Common myeloid progenitor, CD34-positive (primary cell): ENCODE data around the gene ABCG1.

ENCODE experiments used
- CTCF ChIA-PET: fragments of 350-600 bp; sonication (Branson Sonifier 250); formaldehyde crosslinking; loops from one replicate; lab custom pipeline; 2021; ENCODE audit warnings: antibody characterized with exemption; lab: Charles Lee
- POLR2A ChIA-PET: fragments of 350-600 bp; sonication (Branson Sonifier 250); formaldehyde crosslinking; loops from one replicate; lab custom pipeline; 2021; ENCODE audit warnings: antibody characterized with exemption; lab: Charles Lee
- DNase-seq, 3 donors: peaks; one replicate each; pipeline versions ENCODE4 v3.0.0 to v3.0.0-alpha.2; 2013
- H3K27ac ChIP-seq, 2 experiments: 1 replicate in 1 of 2; 2 replicates in 1 of 2; pipeline ENCODE4 v1.7.0; 2013; ENCODE audit warnings: inconsistent platforms in 2 of 2, low read length in 2 of 2, mild to moderate bottlenecking in 2 of 2, low read depth in 1 of 2, moderate library complexity in 1 of 2; ENCODE audit not compliant: severe bottlenecking in 2 of 2, insufficient read depth in 1 of 2, poor library complexity in 1 of 2
- H3K27me3 ChIP-seq, 5 experiments: replicated peaks in 2 of 5; 1 replicate in 3 of 5; 2 replicates in 2 of 5; pipeline versions ENCODE4 v1.6.1 to v1.7.0; 2013; ENCODE audit warnings: low read length in 4 of 5, mild to moderate bottlenecking in 2 of 5, moderate library complexity in 2 of 5, inconsistent platforms in 1 of 5; ENCODE audit not compliant: insufficient read depth in 5 of 5, control insufficient read depth in 4 of 5
- H3K36me3 ChIP-seq, 4 experiments: 1 replicate in 2 of 4; 2 replicates in 2 of 4; pipeline versions ENCODE4 v1.6.1 to v1.7.0; 2013; ENCODE audit warnings: low read length in 3 of 4, control low read depth in 1 of 4, mild to moderate bottlenecking in 1 of 4; ENCODE audit not compliant: control insufficient read depth in 4 of 4, insufficient read depth in 4 of 4
- H3K4me1 ChIP-seq, 4 experiments: 1 replicate in 3 of 4; 2 replicates in 1 of 4; pipeline versions ENCODE4 v1.6.1 to v1.7.1; 2013; ENCODE audit warnings: low read length in 3 of 4, mild to moderate bottlenecking in 3 of 4, control low read depth in 1 of 4, inconsistent platforms in 1 of 4, moderate library complexity in 1 of 4; ENCODE audit not compliant: control insufficient read depth in 4 of 4, insufficient read depth in 4 of 4; ENCODE audit errors: control extremely low read depth in 1 of 4
- H3K4me3 ChIP-seq, 7 experiments: 1 replicate in 4 of 7; 2 replicates in 3 of 7; pipeline versions ENCODE4 v1.5.1 to v1.7.0; 2013; ENCODE audit warnings: mild to moderate bottlenecking in 7 of 7, low read length in 6 of 7, moderate library complexity in 6 of 7, inconsistent platforms in 2 of 7, low read depth in 2 of 7, control low read depth in 1 of 7; ENCODE audit not compliant: insufficient read depth in 4 of 7, control insufficient read depth in 1 of 7; ENCODE audit errors: extremely low read depth in 1 of 7
- H3K9me3 ChIP-seq, 5 experiments: 1 replicate in 4 of 5; 2 replicates in 1 of 5; pipeline versions ENCODE4 v1.6.1 to v1.7.1; 2013; ENCODE audit warnings: low read length in 4 of 5, mild to moderate bottlenecking in 2 of 5, inconsistent platforms in 1 of 5, low read depth in 1 of 5, moderate library complexity in 1 of 5; ENCODE audit not compliant: control insufficient read depth in 4 of 5, insufficient read depth in 2 of 5; ENCODE audit errors: control extremely low read depth in 1 of 5
- WGBS: methylation state at CpG from one replicate; pipeline ENCODE4 v1.1.5; 2013; ENCODE audit not compliant: insufficient coverage; 5-methylcytosine and 5-hydroxymethylcytosine counted together

Gene ABCG1

DNA sequence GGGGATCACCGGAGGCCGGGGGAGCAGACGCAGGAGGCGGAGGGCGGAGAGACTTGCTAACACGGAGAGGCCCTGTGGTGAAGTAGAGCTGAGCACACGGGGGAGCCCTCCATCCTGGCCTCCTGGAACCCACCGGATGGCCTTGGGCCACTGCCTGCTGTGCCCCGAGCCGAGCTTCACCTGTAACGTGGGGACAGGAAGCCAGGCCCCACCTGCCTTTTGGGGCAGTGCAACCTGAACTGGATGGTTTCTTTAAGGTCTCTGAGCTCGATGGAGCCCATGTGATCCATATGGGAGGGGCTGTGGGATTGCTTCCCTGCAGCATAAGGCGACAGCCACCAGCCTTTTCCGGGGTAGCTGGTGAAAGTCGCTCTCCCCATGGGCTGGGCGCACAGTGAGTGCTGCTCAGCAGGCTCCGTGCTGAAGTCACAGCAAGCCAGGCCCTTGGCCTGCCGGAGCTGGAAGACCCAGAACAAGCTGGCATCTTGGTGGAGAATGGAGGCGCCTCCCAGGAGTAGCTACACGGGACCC, 60.5 kb downstream of the ABCG1 start:
- Histone ChIP-seq H3K27me3 (no peaks in the 10 kb centered on the region), H3K36me3 (peaks cover 3 to 72% (median 19%) of the 10 kb centered on the region in 4 experiments), H3K4me3 (no peak overlapping the region), H3K27ac (no peak overlapping the region), H3K9me3 (no peaks in the 10 kb centered on the region), H3K4me1 (no peaks in the 10 kb centered on the region)
- ChIA-PET POLR2A (interaction anchor here (0.5 to 1.3 kb wide), 3 partner anchors 9 to 65 kb away, joined by 3 to 4 read pairs (median 3); no protein-coding TSS in a partner anchor), CTCF (interaction anchor here (0.7 to 3.0 kb wide), 9 partner anchors 9 to 115 kb away, joined by 3 to 10 read pairs (median 3); no protein-coding TSS in a partner anchor)
- WGBS = 96% methylated on average over 17 of the region's 20 CpGs
- DNase-seq = no peak

DNA sequence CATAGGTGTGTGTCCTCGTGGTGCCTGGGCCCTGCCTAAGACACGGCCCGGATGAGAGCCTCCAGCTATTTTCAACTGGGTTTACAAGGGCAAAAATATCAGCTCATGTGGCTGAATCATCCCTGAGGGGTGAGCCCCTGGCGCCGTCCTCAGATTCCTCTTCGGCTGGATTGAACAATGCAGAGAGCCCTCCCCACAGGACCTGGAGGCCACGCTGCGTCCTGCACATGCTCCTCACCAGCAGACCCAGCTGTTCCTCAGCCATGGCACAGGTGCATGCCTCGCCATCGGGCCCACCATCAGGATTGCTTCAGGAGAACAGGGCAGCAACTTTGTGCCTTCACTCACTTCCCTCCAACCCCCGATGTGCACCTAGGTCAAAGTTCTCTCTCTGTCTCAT, 60.9 kb downstream of the ABCG1 start:
- Histone ChIP-seq H3K4me3 (no peak overlapping the region), H3K4me1 (no peaks in the 10 kb centered on the region), H3K27ac (no peak overlapping the region), H3K27me3 (no peaks in the 10 kb centered on the region), H3K9me3 (no peaks in the 10 kb centered on the region), H3K36me3 (peaks cover 3 to 74% (median 22%) of the 10 kb centered on the region in 4 experiments)
- ChIA-PET POLR2A (interaction anchor here (1.1 to 1.3 kb wide), 2 partner anchors 10 to 46 kb away, joined by 3 read pairs; no protein-coding TSS in a partner anchor), CTCF (interaction anchor here (0.7 to 3.0 kb wide), 9 partner anchors 8 to 115 kb away, joined by 3 to 10 read pairs (median 3); no protein-coding TSS in a partner anchor)
- no peak for DNase-seq
- WGBS = 94% methylated on average over 10 of the region's 11 CpGs

DNA sequence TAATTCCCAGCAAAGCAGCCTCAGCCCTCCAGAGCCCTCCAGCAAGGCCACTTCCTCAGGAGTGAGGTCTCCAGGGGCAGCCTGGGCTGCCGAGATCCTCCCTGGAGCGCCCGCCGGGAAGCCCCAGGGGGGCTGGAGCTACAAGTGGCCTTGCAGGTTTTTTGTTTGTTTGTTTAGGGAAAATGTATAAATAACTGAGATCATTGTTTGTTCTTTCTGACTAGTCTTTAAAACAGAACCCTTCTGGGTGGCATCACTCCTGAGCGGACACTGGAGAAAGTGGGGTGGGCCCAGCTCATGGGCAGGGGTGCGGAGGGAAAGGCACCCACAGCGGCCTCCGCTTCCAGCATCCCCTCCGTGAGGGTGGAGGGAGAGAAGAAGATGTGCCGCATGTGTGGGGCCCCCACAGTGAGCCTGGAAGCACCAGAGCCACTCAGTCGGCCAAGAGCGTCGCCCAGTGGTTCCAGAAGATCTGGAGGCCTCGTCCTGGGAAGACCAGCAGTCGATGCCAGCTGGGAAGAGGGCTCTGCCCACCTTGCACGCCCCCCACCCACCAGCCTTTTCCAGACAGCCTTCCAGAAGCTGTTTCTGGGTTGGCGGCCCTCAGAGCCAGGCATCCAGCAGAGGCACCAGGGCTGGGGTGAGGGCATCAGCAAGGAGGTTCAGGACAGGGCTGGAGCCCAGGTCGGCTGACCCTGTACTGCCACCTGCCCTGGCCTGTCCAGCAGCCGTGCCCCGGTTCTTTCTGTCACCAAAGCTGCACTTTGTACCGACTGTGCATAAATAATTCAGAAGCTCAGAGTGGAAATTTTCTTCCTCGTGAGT, 61.6 kb downstream of the ABCG1 start:
- Histone ChIP-seq H3K4me1 (no peaks in the 10 kb centered on the region), H3K9me3 (no peaks in the 10 kb centered on the region), H3K27ac (no peak overlapping the region), H3K4me3 (no peak overlapping the region), H3K27me3 (no peaks in the 10 kb centered on the region), H3K36me3 (peaks cover 3 to 71% (median 20%) of the 10 kb centered on the region in 4 experiments)
- ChIA-PET POLR2A (no interaction called here), CTCF (interaction anchor here (1.4 to 3.0 kb wide), 5 partner anchors 8 to 114 kb away, joined by 3 to 10 read pairs (median 8); no protein-coding TSS in a partner anchor)
- no peak for DNase-seq
- 96% methylated on average over 14 of the region's 22 CpGs for WGBS

DNA sequence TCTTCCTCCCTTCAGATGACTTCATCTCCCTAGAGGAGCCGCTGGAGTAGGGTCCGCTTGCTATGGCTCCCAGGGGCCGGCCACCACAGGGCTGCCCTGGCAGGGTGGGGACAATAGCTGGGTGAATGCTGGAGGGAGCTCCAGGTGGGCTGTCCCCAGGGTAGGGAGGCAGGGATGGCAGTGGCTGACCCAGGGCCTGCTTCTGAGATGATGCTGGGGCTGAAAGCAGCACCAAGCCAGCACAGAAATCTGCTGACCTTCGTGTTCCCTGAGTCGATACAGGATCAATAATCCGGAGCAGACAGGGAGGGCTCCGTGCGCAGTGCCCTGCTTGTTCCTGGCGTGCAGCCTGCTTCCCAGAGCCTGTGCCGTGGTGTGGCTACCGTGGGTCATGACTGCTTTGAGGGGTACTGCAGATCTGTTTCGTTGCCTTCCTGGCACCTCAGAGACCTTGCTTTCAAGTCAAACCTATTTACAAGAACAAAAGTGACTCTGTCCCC, 62.3 kb downstream of the ABCG1 start:
- peaks cover 5 to 69% (median 21%) of the 10 kb centered on the region in 4 experiments for H3K36me3 ChIP-seq
- CTCF ChIA-PET = interaction anchor here (3.0 kb wide), 1 partner anchor 22 kb away, joined by 8 read pairs; no protein-coding TSS in a partner anchor

DNA sequence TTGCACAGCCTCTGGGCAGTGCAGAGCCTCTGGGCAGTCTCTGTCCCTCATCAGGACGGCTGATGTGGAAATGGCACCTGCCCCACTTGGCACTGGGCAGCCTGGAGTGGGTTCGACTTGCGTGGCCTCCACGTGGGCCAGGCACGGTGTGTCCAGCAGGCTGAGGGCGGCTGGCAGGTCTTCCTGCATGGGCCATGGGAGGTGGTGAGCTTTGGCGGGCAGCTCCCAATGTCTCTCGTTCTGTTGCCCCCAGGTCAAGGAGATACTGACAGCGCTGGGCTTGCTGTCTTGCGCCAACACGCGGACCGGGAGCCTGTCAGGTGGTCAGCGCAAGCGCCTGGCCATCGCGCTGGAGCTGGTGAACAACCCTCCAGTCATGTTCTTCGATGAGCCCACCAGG, 63.1 kb downstream of the ABCG1 start:
- Histone ChIP-seq H3K4me1 (no peaks in the 10 kb centered on the region), H3K27ac (no peak overlapping the region), H3K36me3 (peaks cover 3 to 70% (median 23%) of the 10 kb centered on the region in 4 experiments), H3K9me3 (no peaks in the 10 kb centered on the region), H3K27me3 (no peaks in the 10 kb centered on the region), H3K4me3 (no peak overlapping the region)
- CTCF ChIA-PET = interaction anchor here (0.6 to 1.5 kb wide), 4 partner anchors 9 to 166 kb away, joined by 3 to 4 read pairs (median 4); no protein-coding TSS in a partner anchor
- POLR2A ChIA-PET = no interaction called here
- WGBS = over 99% methylated on average over 17 of the region's 18 CpGs
- no peak for DNase-seq

More for the DNA sequence above, 62.3 kb downstream of the ABCG1 start:
- POLR2A ChIA-PET = no interaction called here
- Histone ChIP-seq H3K4me3 (no peak overlapping the region), H3K9me3 (no peaks in the 10 kb centered on the region), H3K27me3 (no peaks in the 10 kb centered on the region), H3K4me1 (no peaks in the 10 kb centered on the region), H3K27ac (no peak overlapping the region)
- 96% methylated on average over 9 of the region's 12 CpGs for WGBS
- DNase-seq = no peak

DNA sequence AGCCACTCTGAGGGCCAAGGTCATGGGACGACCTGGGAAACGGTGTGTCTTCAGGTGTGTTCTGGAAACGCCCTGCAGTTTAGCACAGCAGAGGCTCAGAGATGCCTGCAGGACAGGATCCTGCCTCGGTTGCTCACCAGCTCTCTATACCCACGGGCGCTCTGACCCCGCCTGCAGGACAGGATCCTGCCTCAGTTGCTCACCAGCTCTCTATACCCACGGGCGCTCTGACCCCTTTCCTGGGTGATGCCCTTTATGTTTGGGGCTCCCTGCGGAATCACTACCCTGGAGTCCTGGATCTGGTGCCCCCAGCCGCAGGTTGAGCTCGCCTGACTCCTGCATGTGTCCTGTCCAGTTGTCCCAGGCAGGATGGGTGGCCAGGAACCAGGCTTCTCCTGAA, 63.8 kb downstream of the ABCG1 start:
- POLR2A ChIA-PET = interaction anchor here (0.6 kb wide), 1 partner anchor 127 kb away, joined by 5 read pairs; no protein-coding TSS in a partner anchor
- H3K27ac ChIP-seq = no peak overlapping the region
- H3K4me3 ChIP-seq = no peak overlapping the region
- no peak for DNase-seq
- peaks cover 2 to 73% (median 25%) of the 10 kb centered on the region in 4 experiments for H3K36me3 ChIP-seq
- no peaks in the 10 kb centered on the region for H3K9me3 ChIP-seq
- CTCF ChIA-PET = interaction anchor here (0.9 to 1.5 kb wide), 3 partner anchors 9 to 28 kb away, joined by 3 to 4 read pairs (median 3); no protein-coding TSS in a partner anchor
- H3K27me3 ChIP-seq = no peaks in the 10 kb centered on the region
- H3K4me1 ChIP-seq = no peaks in the 10 kb centered on the region
- WGBS = over 99% methylated on average over 12 of the region's 12 CpGs
